Type B pancreatic cell (in vitro differentiated cells): ENCODE results near the gene FAM117A. TPM values are rescaled to one million over a fixed set of nuclear protein-coding genes. Genes with fewer than 3 reads are reported as not detected.

ENCODE experiments used
- DNase-seq: peaks from one replicate; pipeline ENCODE4 v3.0.0; 2021; ENCODE audit warnings: mixed read lengths; ENCODE audit not compliant: unreplicated experiment; ENCODE audit errors: extremely low spot score
- H3K27ac Mint-ChIP-seq: 2 replicates; pipeline ENCODE4 v1.8.0; 2021; ENCODE audit warnings: mild to moderate bottlenecking, mixed read lengths
- H3K27me3 Mint-ChIP-seq: 2 replicates; pipeline ENCODE4 v1.8.0; 2021; ENCODE audit warnings: mixed read lengths
- H3K36me3 Mint-ChIP-seq: 2 replicates; pipeline ENCODE4 v1.8.0; 2021; ENCODE audit warnings: mixed read lengths
- H3K4me1 Mint-ChIP-seq: one replicate; pipeline ENCODE4 v1.8.0; 2021; ENCODE audit warnings: mixed read lengths; ENCODE audit not compliant: unreplicated experiment
- H3K4me3 Mint-ChIP-seq: 2 replicates; pipeline ENCODE4 v1.8.0; 2021; ENCODE audit warnings: mild to moderate bottlenecking, mixed read lengths
- H3K9me3 Mint-ChIP-seq: 2 replicates; pipeline ENCODE4 v1.8.0; 2021; ENCODE audit warnings: mixed read lengths
- CTCF ChIP-seq: fragments of 200-600 bp; sonication (generic); conservative IDR thresholded peaks from 2 replicates; pipeline ENCODE4 v1.5.0; 2021; ENCODE audit warnings: antibody characterized with exemption, mild to moderate bottlenecking
- total RNA-seq: library from RNA; stranded (reverse); gene quantifications from 2 replicates; pipeline ENCODE4 v1.2.1, GENCODE V29; 2021; ENCODE audit warnings: low replicate concordance

FAM117A gene
- total RNA-seq, 1 donor from 2014 or later: 13.0 TPM

DNA sequence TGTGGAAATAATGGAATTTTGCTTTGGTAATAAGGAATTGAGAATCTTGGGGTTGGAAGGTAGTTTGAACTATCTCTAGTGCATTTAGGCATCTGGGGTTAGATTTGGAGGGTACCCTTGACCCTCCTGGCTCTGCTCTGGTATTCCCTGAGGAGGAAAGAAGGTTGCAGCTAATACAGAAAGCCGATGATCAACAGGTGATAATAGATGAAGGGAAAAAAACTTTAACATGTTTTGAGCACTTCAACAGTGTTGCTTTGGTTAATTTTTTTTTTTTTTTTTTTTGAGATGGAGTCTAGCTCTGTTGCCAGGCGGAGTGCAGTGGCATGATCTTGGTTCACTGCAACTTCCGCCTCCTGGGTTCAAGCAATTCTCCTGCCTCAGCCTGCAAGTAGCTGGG is 29.4 kb upstream of the FAM117A start:
- Mint-ChIP-seq H3K27me3 (no peaks in the 10 kb centered on the region), H3K9me3 (no peaks in the 10 kb centered on the region), H3K4me1 (peaks cover 17% of the 10 kb centered on the region), H3K4me3 (no peak overlapping the region), H3K36me3 (peaks cover 19% of the 10 kb centered on the region), H3K27ac (no peak overlapping the region)
- TF ChIP-seq CTCF: no peak
- no peak for DNase-seq

- peaks cover 27% of the 10 kb centered on the region for H3K4me1 Mint-ChIP-seq
- H3K36me3 Mint-ChIP-seq: peaks cover 12% of the 10 kb centered on the region
- H3K4me3 Mint-ChIP-seq: peak overlapping the region; percentile 98
- peak overlapping the region; percentile 99 for H3K27ac Mint-ChIP-seq
- H3K9me3 Mint-ChIP-seq: no peaks in the 10 kb centered on the region
- DNase-seq: no peak
- no peak for TF ChIP-seq CTCF
- H3K27me3 Mint-ChIP-seq: no peaks in the 10 kb centered on the region
These were observed 25.3 kb upstream of the FAM117A start for GRCh38 chr17:49789243-49789578.

DNA sequence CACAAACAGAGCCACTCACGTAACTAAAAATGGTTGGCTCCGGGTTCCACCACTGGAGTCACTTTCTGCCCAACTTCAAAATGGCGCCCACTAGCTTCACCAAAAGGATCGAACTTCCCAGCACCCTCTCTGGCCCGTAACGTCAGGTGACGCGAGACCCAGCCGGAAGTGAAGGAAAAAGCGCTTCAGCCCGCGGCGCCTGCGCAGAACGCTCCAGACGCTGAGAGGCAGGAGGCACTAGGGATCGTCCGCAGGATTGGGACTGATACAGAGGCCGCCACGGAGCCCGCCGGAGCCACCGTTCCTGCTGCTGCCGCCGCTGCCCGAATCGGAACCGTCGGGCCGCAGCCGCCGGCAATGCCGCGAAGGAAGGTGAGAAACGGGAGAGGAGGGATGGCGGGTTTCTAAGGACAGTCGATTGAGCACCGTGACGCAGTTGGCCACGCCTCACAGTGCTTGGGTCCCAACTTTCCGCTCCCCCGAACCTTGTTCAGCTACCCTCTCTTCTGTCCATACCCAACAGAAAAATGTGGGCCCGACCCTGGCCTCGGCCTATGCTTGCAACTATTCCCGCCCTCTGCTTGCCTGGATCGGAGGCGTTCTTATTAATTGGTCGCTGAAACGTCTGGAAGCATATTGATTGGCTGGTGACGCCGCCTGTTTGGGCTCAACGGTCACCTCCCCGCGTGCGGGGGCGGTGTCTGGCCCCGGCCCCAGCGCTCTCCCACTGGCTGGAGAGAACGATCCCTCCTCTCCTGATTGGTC is 24.7 kb upstream of the FAM117A start, which contains the start of gene KAT7:
Gene KAT7, plus strand, starts transcription at position 204 of the 765 bp plus-strand sequence. Its CDS starts 154 bp downstream, at position 358.
- peak within 1 kb of the TSS; percentile 98 for H3K4me3 Mint-ChIP-seq
- peak; percentile 98 for DNase-seq
- no peak for TF ChIP-seq CTCF
- peak within 1 kb of the TSS; percentile 99 for H3K27ac Mint-ChIP-seq
- H3K4me1 Mint-ChIP-seq: peaks cover 27% of the 10 kb centered on the region
- no peaks in the 10 kb centered on the region for H3K9me3 Mint-ChIP-seq
- no peaks in the 10 kb centered on the region for H3K27me3 Mint-ChIP-seq
- H3K36me3 Mint-ChIP-seq: peaks cover 12% of the 10 kb centered on the region

DNA sequence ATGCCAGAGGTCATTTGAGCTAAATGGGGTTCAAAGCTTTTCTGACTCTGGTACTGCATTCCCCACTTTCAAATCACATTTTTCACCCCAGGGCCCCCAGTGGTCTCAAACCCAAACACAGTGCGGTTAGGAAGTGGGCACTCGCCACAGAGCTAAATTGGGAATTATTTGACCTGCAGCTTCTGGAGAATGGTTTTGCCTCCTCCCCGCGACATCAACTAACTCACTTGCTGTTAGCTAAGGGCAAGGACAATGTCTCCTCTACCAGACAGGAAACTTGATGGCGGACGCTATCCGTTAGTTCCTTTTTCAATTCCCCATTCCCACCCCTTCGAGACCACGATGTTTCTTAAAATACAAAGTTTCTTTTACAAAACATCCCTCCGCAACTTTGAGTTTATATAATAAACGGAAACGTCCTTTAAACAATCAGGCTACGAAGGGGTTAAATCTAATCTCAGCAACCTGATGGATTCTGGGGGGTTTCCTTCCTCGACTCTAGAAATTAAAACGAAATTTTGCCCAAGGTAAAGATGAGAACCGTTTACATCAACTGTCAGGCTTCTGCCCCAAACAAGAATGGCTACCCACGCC is 24.1 kb upstream of the FAM117A start:
- no peak for DNase-seq
- no peaks in the 10 kb centered on the region for H3K9me3 Mint-ChIP-seq
- peak overlapping the region; percentile 98 for H3K4me3 Mint-ChIP-seq
- H3K27ac Mint-ChIP-seq: peak overlapping the region; percentile 99
- peaks cover 8% of the 10 kb centered on the region for H3K36me3 Mint-ChIP-seq
- no peak for TF ChIP-seq CTCF
- H3K27me3 Mint-ChIP-seq: no peaks in the 10 kb centered on the region
- H3K4me1 Mint-ChIP-seq: peaks cover 27% of the 10 kb centered on the region

- DNase-seq: no peak
- H3K4me3 Mint-ChIP-seq: no peak overlapping the region
- H3K9me3 Mint-ChIP-seq: no peaks in the 10 kb centered on the region
- H3K36me3 Mint-ChIP-seq: peaks cover 3% of the 10 kb centered on the region
- no peak overlapping the region for H3K27ac Mint-ChIP-seq
- no peak for TF ChIP-seq CTCF
- H3K4me1 Mint-ChIP-seq: peaks cover 17% of the 10 kb centered on the region
- no peaks in the 10 kb centered on the region for H3K27me3 Mint-ChIP-seq
These were observed 20.7 kb upstream of the FAM117A start for GRCh38 chr17:49784636-49785035.
